GM12872 (cell line): ENCODE measurements around the gene BLTP3A.

Experiments
- CTCF ChIP-seq: IDR thresholded peaks from 3 replicates; pipeline ENCODE4 v1.5.1; 2011; ENCODE audit warnings: low read depth, mild to moderate bottlenecking, low read length, moderate library complexity; ENCODE audit not compliant: insufficient read depth

Gene BLTP3A

DNA sequence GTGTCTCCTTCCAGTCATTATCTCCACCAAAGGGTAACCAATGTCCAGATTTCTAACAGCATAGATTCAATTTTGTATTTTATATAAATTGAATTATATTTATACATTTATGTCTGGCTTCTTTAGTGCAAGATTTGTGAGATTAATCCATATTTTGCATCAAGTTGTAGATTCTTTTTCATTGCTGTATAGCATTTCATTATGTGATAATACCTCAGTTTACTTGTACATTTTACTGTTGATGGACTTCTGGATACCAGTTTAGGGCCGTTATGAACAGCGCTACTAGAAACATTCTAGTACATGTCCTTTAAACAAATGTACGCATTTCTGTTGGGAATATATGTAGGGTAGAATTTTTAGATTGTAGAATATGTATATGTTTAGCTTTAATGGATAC lies 6.2 kb downstream of the BLTP3A start:
- TF ChIP-seq CTCF: no peak

DNA sequence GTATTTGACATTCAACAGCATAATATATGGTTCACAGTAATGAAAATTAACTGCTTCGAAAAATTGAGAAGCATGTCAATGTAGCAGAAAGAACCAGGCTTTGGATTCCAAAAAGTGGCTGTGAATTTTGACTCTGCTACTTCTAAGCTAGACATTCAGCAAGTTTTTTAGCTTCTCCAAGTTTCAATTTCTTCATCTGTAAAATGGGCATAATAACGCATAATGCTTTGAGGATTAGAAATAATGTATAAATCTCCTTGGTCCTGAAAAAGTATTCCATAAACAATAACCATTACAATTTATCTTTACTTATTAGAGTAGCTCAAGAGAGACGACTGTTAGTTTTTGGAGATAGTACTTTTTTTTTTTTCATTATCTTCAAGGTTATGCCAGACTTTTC lies 7.7 kb downstream of the BLTP3A start:
- no peak for TF ChIP-seq CTCF

DNA sequence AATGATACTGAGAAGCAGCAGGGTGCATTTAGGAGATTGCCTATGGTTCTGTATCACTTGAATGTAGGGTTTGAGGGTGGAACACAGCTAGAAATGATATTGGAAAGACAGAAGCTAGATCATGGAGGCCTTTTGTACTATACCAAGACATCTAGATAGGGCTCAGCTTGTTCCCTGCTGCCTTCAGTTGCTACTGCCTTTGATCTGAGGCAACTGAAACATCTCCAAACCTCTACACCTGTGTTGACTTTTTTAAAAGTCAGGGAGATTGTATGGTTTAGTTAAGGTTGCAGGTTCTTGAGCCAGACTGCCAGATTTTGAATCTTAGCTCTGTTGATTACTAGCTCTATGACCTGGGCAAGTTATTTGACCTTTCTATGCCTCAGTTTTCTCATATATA lies 12.7 kb downstream of the BLTP3A start:
- TF ChIP-seq CTCF: no peak

GRCh38 chr6:34806738-34807453 lies 15.0 kb downstream of the BLTP3A start:
- TF ChIP-seq CTCF: no peak

- no peak for TF ChIP-seq CTCF
These were observed 18.4 kb downstream of the BLTP3A start for GRCh38 chr6:34810017-34810882.

DNA sequence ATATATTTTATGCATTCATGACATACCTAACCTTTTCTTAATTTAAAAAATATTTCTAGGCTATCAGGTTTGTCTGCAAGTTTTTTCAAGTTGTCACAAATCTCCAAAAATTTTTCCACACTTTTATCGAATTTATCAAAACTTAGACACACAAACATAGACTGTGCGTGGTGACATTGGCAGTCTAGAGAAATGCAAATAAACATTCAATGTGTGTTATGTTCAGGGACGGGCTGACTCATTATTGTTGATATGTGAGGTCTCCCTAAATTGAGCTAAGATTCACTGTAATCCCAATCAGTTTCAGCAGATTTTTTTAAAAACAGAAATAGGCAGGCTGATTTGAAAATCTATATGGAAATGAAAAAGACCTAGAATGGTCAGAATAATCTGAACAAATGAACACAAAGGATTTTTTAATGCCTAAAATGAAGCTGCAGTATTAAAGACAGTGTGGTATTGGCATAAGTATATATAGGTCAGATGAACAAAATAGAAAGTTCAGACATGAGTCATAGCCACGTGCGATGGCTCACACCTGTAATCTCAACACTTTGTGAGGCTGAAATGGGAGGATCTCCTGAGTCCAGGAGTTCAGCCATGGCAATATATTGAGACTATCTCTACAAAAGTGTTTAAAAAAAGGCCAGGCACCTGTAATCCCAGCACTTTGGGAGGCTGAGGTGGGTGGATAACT lies 19.2 kb downstream of the BLTP3A start:
- TF ChIP-seq CTCF: no peak
